SH-SY5Y (cell line): Measurements from ENCODE around the gene OTC.

Experiments used
- GATA2 ChIP-seq: IDR thresholded peaks from 2 replicates; pipeline ENCODE4 v1.6.1; 2011; ENCODE audit warnings: mild to moderate bottlenecking, low read depth, low read length
- GATA3 ChIP-seq: IDR thresholded peaks from 2 replicates; pipeline ENCODE4 v1.6.1; 2011; ENCODE audit warnings: low read depth, mild to moderate bottlenecking, low read length, moderate library complexity

OTC gene

DNA sequence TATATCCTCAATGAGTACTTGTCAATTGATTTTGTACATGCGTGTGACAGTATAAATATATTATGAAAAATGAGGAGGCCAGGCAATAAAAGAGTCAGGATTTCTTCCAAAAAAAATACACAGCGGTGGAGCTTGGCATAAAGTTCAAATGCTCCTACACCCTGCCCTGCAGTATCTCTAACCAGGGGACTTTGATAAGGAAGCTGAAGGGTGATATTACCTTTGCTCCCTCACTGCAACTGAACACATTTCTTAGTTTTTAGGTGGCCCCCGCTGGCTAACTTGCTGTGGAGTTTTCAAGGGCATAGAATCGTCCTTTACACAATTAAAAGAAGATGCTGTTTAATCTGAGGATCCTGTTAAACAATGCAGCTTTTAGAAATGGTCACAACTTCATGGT, at the start of gene OTC:
OTC (plus strand) TSS at position 243 of the 400 bp plus-strand sequence; CDS start at position 336, 93 bp downstream.
- no peak for TF ChIP-seq GATA3

DNA sequence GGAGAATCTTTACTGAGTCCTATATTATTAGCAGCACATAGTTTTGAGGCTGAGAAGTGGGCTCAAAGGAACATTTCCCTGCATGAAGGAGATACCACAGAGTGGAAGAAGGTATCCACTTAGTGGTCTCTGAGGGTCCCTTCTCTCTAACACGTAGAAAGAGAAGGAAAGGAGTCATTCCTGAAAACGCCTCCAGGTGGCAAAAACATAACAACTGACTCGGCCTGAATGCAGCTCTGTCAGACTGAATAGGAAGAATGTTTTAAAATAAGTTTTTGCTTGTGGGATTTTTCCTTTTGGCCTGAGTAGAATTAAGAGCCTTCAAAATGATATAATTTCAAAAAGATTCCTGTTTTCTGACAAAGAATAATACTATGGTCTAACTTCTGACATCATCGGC, 48.4 kb upstream of the OTC start:
- no peak for TF ChIP-seq GATA3
- TF ChIP-seq GATA2: no peak

DNA sequence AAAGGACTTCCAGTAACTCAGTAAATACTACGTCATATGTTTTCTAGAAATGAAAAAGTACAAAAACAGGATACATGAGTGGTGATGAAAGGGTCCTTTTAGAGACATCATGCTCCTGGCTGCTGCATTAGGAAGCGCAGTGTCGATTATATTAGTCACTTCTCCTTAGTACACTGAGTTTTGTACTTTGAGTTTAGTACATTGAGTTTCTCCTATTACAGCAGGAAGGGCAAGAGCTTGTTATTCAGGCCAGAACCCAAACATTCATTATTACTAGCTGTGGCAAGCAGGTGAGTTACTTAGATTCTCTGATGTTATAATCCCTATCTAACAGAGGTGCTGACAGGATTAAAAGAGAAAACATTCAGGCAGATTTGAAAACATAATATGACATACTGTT, 46.4 kb upstream of the OTC start:
- TF ChIP-seq GATA2 (no peak), GATA3 (no peak)

DNA sequence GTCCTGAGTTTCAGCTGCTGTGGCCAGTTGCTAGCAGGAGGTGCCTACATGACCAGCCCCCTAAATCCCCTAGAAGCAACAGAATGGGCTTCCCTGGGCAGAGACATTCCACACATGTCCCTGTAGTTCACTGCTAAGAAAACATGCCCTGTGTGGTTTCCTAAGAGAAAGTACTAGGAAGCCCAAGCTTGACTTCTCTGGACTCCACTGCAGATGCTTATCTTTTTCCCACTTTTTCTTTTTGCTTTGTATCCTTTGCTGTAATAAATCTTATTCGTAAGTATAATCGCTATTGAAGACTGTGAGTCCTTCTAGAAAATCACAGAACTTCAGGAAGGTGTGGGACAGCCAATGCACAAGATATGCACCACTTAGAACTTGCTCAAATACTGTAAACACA, 40.7 kb upstream of the OTC start:
- no peak for TF ChIP-seq GATA2
- no peak for TF ChIP-seq GATA3

DNA sequence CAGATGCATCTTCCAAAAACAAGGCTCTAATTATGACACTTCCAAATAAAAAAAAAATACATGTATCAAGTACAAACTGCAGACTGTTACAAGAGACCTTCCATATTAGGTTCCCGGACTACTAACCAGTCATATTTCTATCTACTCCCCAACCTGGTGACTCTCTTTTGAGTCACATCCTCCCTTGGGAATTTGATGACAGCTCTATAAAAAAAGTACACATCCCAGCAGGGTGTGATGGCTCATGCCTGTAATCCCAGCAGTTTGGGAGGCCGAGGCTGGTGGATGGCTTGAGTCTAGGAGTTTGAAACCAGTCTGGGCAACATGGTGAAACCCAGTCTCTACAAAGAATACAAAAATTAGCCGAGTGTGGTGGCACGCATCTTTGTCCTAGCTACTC, 40.0 kb upstream of the OTC start:
- TF ChIP-seq GATA2 (no peak), GATA3 (no peak)

DNA sequence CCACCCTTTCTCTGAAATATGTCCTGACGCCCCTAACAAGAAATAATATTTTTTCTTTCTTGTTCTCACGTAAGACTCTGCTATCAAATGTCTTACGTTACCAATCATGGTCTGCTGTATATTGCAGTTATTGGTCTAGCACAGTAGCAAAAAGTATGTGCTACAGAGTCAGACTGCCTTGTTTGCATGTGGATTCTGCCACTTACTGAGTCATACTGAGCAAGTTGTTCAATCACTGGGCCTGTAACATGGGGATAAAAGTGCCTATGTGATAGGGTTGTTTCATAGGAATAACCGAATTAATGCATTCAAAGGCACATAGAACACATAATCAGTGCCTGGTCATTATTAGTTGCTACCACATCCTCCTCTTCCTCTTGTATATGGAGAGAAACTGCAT, 39.2 kb upstream of the OTC start:
- TF ChIP-seq GATA2 (no peak), GATA3 (no peak)

DNA sequence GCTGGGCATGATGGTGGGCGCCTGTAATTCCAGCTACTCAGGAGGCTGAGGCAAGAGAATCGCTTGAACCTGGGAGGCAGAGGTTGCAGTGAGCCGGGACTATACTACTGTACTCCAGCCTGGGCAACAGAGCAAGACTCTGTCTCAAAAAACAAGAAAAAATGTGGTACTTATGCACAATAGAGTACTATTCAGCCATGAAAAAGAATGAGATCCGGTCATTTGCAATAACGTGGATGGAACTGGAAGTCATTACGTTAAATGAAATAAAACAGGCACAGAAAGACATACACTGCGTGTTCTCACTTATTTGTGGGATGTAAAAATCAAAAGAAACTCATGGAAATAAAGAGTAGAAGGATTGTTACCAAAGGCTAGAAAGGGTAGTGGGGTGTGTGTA, 37.2 kb upstream of the OTC start:
- TF ChIP-seq GATA2 (no peak), GATA3 (no peak)

DNA sequence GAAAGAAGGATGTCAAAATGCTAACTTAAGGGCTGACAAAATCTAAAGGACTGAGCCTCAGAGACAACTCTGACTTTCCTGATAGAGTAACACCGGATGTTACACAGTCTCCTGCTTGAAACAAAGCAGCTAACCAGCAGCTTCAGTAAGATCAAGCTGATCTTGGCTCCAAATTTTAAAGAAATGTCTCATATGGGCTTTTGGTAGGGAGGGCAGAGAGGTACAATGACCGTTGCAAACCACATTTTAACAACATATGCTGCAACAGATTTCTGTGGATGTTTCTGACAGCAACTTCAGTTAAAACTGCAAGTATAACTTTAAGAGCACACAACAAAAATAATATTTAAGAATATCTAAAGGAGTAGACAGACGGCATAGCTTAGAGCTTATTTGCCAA, 34.2 kb upstream of the OTC start:
- TF ChIP-seq GATA3: no peak
- no peak for TF ChIP-seq GATA2

DNA sequence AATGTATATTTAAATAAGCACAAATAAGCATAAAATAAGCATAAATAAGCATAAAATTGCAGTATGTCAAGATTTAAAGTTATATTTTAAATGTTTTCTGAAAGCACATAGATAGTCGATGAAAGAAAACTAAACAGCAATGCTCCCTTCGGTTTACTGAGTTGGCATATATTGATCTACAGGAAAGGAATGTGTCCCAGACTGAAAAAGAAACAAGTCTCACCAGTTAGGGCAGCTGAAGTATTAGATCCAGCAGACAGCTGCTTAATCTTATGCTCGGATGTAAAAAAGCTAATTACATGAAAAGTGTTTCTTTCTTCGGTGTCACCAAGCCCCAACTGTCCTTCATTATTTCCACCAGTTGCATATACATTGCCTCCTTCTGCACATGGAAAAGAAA, 33.8 kb upstream of the OTC start:
- TF ChIP-seq GATA2: no peak
- no peak for TF ChIP-seq GATA3

DNA sequence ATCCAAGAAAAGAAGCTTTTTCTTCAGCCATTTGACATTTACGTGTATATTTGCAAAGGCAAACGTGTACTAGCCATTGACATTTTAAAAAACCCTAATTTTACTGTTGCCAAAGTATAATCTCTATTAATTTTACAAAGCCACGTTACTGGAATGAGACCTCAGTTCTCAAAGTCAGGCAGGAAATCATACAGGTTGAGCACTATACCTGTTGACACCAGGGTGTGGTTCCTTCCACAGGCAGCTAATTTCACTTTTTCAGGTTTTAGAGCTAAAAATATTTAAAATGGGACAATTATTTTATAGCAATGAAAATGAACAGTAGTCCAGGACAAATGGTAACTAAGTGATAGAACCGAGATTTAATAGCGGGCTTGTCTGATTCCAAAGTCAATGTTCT, 31.6 kb upstream of the OTC start:
- TF ChIP-seq GATA2 (no peak), GATA3 (no peak)

DNA sequence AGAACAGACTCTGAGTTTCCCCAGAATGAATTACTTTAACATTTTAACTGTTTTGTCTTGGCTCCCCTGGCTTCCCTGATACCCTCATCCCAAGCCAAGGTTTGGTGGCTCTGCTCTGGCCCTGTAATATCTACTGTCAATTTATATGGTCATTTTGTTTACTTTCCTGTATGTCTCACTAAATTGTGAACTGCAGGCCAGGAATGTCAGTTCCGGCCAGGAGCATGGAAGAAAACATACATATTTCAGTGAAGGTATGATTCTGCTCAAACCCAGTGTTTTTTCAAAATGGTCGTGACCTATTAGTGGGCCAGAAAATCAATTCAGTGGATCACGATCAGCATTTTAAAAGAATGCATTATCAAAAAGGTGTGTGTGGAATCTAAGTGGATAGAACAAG, 26.3 kb upstream of the OTC start:
- TF ChIP-seq GATA3 (no peak), GATA2 (no peak)

DNA sequence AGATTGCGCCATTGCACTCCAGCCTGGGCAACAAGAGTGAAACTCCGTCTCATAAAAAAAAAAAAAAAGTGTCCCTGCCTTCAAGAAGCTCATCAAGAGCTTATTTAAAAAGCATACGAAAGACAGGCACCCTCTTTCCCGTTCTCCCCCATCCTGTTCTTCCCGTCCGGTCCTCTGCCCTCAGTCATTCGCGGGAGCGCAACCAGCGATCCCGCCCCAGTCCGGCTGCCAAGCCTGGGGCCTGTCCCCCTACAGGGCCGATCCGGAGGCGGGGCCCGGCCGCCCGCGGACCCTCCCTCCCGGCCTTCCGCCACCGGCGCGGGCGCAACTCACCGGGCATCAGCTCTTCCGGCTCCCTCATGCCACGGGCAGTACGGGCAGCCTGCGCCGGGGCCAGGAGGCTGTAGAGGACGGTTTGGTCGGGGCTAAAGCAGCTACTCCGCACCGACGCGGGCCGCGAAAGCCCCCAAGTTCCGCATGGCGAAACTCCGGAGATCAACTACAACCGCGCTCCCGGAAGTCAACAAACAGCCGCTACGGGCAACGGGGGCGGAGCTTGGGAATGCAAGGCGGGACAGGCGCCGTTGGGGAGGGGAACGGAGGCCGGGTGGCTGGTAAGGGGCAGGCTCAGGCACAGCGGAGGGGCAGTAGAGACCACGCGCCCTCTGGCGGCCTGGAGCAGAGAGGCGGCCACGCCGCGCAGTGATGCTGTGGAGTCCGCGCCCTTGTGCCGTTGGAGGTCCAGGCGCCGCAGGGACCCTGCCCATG, 25.2 kb upstream of the OTC start, which contains the start of gene RPGR:
RPGR (minus strand) TSS at position 503 of the 768 bp plus-strand sequence; CDS start at position 361, 142 bp downstream.
- TF ChIP-seq GATA2 (no peak), GATA3 (no peak)

DNA sequence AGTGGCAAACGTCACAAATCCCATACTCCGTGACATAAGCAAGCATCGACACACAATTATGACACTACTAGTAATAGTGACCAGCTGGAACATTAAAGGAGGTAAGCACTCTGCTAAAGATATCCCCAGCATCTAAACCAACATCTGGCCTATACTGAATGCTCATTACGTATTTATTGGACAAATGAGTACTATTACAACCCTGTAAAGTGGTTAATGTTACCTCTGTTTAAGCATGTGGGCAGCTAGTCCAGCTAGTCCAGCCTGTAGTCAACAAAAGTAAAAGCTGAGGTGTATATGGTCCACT, 24.7 kb upstream of the OTC start:
- TF ChIP-seq GATA2 (no peak), GATA3 (no peak)

DNA sequence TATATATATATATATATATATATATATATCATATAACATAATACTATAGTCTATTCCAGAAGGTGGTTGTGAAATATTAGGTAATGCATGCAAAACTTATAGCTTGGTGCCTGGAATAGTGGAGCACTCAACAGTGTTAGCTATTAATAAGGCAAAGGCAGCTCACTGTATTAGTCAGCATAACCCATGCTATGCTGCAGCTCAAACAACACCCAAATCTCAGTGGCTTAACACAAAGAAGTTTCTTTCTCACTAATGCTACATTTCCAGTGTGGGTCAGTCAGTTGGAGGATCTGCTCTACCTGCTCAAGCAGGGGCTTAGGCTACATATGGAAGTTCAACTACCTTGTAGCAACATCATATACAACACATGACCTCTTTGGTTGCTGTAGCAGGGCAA, 19.9 kb upstream of the OTC start:
- TF ChIP-seq GATA3 (no peak), GATA2 (no peak)

DNA sequence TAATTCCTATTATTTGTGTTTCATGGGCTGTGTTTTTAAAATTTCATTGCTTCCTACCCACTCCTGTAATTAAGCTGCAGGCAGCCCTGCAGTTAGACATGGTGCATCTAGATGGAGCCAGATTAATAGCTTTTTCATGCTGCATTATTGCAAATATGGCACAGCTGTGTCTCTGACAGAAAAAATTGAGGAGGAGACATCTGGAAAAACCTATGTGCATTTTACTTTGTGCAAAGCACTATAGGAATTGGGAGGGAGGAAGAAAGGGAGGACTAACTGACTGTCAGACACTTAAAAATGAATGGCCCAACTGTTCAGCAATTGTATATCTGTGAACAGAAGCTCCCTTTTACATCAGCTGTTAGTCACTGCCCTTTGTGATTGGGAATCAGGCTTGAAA, 17.0 kb upstream of the OTC start:
- TF ChIP-seq GATA2 (no peak), GATA3 (no peak)

DNA sequence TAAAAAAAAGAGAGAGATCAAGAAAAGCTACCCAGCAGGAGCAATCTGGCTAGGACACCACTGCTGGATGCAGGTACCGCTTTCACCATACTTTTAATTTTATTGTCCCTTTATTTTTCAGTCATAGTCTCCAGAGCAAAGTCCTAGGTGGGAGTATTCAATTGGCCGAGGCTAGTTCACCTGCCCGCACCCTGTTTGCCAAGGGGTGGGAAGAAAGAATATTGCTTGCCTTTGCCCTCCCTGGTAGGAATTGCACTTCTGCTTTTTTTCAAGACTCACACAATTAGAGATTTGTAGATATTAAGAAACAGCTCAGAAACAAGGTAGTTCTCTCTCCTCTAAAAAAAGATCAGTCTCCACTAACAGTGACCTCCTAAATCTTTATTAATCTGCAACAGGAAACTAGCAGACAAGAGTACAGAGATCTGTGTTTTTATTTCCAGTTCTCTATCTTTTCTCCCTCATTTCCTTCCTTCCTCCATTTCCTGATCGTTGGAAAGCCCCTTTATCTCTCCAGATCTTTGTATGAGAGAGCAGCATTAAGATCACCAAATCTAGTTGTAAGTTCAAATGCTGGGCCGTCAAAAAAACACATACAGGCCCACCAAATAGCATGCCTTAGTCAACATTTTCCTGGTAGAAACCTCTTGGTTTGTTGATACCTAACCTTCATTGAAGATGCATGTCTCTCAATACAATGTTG, 15.7 kb upstream of the OTC start:
- TF ChIP-seq GATA3 (no peak), GATA2 (no peak)
